Hematopoietic multipotent progenitor cell (in vitro differentiated cells): Measurements from ENCODE around the gene ROBO1. TPM values are rescaled to one million over a fixed set of nuclear protein-coding genes. Genes with fewer than 3 reads are reported as not detected.
"Not testable (repeated sequence)": the region's sequence is repeated elsewhere in the genome, so short reads cannot be mapped to it uniquely, and the experiment has no call there.

Experiments used
- DNase-seq, 3 donors: peaks; one replicate each; pipeline ENCODE4 v3.0.0-alpha.2; 2011 to 2015; ENCODE audit warnings: low read depth in 2 of 3, low spot score in 2 of 3
- total RNA-seq: library from RNA; depleted of rRNA; stranded (reverse); fragments of >200 nt; gene quantifications from one replicate; pipeline ENCODE4 v1.2.3, GENCODE V29; 2012

Gene ROBO1
- total RNA-seq, 1 donor, result 3.2 TPM

- no peak for DNase-seq
Observed at GRCh38 chr3:78687520-78687919, 1080.3 kb downstream of the ROBO1 start.

- no peak for DNase-seq
Observed at GRCh38 chr3:78683284-78683683, 1084.5 kb downstream of the ROBO1 start.

DNA sequence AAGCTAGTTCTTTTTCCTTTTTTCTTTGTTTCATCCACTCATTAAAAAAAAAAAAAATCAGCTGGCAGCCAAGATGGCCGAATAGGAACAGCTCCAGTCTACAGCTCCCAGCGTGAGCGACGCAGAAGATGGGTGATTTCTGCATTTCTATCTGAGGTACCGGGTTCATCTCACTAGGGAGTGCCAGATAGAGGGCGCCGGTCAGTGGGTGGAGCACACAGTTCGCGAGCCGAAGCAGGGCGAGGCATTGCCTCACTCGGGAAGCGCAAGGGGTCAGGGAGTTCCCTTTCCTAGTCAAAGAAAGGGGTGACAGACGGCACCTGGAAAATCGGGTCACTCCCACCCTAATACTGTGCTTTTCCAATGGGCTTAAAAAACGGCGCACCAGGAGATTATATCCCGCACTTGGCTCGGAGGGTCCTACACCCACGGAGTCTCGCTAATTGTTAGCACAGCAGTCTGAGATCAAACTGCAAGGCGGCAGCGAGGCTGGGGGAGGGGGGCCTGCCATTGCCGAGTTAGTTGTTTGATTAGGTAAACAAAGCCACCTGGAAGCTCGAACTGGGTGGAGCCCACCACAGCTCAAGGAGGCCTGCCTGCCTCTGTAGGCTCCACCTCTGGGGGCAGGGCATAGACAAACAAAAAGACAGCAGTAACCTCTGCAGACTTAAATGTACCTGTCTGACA, 1092.5 kb downstream of the ROBO1 start:
- not testable (repeated sequence) for DNase-seq

DNA sequence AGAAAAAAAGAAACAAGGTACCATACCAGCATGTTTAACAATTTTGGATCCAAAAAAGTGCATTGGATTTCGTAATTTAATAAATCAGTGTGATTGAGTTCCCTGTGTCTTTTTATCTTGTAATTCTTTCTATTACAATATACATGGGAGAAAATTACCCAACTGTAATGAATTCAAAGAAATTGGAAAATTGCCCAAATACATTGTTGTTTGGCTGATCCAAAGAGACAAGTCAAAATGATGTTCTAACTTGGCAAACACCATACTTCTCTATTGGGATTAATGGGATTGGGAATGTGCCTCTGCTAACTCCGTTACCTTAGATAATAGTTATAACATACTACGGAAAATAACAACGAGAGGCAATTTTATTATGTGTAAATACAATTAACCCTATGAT, 1097.1 kb downstream of the ROBO1 start:
- no peak for DNase-seq

DNA sequence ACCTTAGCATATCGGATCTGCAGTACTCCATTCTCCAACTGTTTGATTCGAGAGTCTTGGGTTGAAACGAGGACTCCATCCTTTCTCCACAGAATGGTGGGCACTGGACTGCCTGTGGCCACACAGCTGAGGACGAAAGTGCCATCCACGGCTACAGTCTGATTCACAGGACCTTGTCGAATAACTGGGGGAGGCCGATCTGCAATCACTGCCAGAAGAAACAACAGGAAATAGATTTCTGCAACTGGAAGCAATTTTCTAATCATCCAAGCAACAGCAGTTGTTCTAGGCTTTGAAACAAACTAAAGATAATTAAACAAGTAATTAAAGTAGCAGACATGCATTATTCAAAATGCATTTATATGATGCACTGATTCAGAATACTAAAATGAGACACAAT, 1097.7 kb downstream of the ROBO1 start:
- no peak for DNase-seq

- no peak for DNase-seq
Observed at GRCh38 chr3:78668302-78668701, 1099.5 kb downstream of the ROBO1 start.

GRCh38 chr3:78666470-78666800, 1101.4 kb downstream of the ROBO1 start:
- no peak for DNase-seq

GRCh38 chr3:78665776-78666469, 1101.9 kb downstream of the ROBO1 start:
- no peak for DNase-seq

DNA sequence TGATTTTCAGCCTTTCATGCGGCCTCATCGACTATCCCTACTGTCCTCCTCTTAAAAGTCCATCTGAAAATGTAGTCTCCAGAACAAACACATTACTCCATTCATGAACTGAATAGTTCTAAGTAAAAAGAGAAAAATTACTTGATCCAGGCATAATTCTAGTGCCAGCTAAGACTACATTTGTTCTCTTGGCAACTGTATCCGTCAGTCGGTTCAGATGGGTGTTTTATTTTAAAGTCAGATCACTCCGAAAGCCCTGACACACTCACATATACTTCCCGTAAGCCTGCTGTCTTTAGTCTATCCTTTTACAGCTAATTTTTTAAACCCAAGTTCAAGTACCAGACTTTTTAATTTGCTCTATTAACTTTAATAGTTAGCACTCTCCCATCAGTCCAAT, 1102.7 kb downstream of the ROBO1 start:
- DNase-seq, result no peak

DNA sequence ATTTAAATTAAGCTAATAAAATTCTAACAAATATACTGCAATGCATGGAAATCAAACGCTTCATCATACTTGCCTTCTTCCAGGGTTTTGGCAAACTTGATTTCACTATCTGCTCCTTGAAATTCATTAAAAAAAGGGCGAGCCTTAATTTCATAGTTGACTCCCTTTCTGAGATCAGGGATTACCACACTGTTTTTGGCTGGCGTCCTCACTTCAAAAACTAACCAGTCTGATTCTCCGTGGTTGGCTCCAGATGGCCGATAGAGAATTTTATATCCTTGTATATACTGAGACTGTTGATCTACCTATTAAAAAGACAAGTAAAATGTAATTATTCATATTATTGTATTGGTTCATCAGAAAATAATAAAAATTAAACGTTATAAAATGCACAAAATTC, 1106.8 kb downstream of the ROBO1 start:
- DNase-seq, result no peak

DNA sequence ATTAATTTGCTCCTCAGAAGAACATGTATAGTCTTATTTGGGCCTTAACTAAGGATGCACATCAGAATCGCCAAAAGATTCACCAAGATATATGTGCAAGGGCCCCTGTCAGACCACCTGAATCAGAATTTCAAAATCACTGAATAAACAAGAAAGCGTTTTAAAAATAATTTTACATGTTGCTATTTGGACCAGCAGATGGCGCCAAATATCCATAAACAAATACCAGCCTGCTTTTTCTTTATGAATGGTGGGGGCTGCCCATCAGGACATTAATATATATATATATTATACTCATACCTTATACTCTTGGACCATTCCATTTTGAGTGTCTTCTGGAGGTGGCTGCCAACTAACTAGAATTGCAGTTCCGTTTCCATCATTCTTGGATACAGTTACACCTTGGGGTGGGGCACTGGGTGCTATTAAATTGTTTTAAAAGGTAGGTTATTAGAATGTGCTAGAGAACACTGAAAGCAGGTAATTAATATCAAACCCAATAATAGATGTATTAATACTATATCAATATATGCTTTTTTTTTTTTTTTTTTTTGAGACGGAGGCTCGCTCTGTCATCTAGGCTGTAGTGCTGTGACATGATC, 1108.3 kb downstream of the ROBO1 start:
- DNase-seq, result peak in 2 of 3 donors; percentile 39 to 65

DNA sequence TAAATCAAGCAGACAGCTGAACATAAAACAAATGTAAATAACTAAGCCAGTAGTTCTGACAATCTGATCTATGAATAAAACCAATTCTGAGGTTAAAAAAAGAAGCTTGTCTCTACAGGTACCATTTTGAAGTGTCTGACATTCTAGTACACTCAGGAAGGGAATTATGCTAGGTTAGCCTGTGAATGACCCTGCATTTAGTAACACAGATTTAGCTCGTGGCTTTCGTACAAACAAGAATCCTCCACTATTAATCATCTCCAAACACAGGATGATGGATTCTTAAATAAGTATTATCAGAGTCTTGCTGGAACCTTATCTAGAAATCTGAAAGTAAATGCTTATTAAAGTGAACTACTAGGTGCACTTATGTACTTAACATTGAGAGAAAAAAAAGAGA, 1120.1 kb downstream of the ROBO1 start:
- DNase-seq, result no peak

DNA sequence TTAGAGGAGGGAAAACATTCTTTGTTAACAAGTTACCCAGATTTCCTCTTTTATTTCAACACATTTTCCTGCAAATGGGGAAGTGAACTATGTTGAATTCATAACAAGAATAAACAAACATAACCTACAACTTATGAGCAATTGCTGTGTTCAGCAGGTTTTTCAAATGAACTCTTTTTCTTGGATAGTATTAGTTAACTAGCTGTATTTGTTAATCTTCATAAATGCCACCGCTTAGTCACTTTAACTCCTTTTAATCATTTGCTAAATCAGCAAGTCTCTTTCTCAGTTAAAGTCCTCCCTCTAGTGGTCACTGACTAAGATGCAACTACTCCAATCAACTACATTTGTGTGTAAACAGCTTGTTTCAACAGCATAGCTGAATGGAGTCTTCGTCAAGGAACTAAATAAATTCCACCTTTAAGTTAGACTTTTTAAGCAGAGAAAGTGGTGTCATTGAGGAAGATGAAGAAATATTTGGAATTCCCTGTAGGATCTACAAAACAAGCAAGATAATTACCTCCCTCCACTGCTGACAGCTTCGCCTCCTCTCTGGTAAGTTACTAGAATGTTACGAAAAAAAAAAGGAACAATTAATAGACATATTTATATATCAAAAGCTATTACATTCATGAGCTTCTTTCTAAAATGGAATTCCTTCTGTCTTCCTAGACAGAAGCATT, 1122.0 kb downstream of the ROBO1 start:
- DNase-seq, result peak in 2 of 3 donors; percentile 44 to 72

- peak in 1 of 3 donors; percentile 5 for DNase-seq
Observed at GRCh38 chr3:78644847-78645246, 1123.0 kb downstream of the ROBO1 start.

DNA sequence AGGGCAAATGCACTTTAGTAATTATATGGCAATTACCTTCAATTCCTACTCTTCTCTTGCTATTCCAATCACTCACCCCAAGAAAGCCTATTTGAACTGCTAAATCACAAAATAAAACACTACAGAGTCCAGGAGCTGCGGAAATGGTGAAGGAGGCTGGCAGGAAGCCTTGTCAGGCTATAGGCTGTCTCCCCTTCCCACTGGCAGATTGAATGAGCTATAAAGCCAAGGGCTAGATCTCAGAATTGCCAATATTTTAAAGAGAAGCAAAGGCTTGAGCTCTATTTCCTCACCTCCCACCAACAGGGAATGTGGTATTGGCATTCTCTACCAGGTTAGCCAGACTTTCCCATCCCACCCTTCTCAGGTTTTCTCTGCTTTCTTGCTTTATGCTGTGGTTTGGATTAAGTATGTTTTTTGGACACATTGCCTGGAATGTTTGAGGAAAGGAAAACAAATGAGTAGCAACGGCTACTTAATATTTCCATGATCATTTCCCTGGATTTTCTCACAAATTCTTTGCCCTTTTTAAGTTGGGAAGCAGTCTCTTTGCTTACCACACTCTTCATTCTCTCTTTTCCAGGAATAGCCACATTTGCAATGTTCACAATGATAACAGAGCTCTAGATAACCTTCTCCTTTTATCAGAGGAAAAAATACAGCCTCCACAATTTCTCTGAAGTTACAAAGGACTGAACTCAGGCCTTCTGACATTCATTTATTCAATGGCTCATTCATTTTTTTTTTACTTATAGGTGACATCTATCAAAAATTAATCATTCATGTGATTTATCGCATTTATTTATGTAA, 1125.4 kb downstream of the ROBO1 start:
- no peak for DNase-seq

- DNase-seq, result no peak
Observed at GRCh38 chr3:78641703-78642102, 1126.1 kb downstream of the ROBO1 start.

DNA sequence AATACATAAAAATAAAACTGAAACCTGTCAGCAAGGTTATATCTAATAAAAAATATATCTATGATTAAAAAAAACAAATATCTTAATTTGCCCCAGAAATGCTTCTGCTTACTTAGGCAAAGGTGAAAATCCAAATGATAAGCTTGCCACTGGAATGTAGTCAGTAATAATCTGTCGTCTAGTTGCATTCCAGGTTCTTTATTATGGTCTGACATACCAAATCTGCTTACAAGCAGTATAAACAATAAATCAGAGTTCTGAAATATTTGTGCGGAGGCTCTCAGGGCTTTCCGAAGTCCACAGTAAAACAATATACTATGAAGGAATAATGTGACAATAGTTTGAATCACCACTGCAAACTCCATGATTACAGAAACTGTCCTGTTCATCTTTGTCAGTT, 1133.5 kb downstream of the ROBO1 start:
- no peak for DNase-seq

- DNase-seq, result no peak
Observed at GRCh38 chr3:78633626-78634025, 1134.2 kb downstream of the ROBO1 start.

DNA sequence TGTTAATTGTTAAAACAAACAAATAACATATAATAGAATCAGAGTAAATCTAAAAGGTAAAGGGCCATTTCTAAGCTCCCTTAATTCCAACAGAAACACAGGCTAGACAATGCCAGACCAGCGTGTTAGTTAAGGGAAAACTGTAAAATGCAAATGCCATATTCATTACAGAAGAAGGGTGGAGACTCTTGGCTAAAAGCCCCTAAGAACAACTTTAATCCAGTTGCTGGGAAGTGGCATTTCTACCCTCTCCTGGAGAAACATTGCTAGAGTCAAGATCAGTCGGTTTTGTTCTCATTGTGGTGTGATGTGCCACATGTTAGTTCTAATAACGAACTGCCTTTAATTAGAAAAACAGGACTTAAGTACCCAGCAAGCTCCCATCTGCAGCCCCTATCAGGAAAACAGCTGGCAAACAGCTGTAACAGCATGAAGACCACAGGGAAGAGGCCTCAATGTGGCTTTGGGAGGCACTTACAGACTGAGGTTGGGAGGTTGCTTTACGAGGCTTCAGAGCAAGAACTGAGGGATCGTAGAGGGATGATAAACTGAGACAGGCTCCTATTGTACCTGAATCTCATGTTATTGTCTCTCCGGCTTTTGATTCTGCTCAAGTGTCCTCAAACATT, 1134.8 kb downstream of the ROBO1 start:
- DNase-seq, result no peak

GRCh38 chr3:78629544-78629943, 1138.3 kb downstream of the ROBO1 start:
- no peak for DNase-seq
